ENCODE results near the gene LTBP1. TPM values are rescaled to one million over a fixed set of nuclear protein-coding genes. Genes with fewer than 3 reads are reported as not detected.
"Not testable (repeated sequence)": the region's sequence is repeated elsewhere in the genome, so short reads cannot be mapped to it uniquely, and the experiment has no call there.

Gene LTBP1
- total RNA-seq, 1 experiment from 2014 or later, result 119 TPM

DNA sequence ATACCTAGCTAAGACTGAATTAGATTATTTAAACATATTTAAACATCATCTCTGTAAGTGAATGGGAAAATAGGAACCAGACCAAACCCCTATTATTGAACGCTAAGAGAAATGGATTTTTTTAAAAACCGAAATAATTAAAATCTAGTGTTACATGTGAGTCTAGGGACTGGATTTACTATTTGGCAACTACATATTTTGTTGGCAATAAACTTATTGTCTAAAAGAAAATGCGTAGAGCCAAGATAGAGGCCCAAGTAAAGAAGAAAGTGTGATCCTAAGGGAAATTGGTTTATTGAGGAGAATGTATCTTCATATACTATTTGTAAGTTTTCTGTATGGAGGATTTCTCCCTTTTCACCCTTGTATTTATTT lies 105.6 kb downstream of the LTBP1 start:
- H3K4me1 Mint-ChIP-seq (ENCODE audit: insufficient read depth, unreplicated experiment), result no peaks in the 10 kb centered on the region
- no peaks in the 10 kb centered on the region for H3K36me3 Mint-ChIP-seq (ENCODE audit: insufficient read depth, unreplicated experiment)
- POLR2A ChIA-PET, result interaction anchor here (1.1 kb wide), 1 partner anchor 10 kb away, joined by 3 read pairs; no protein-coding TSS in a partner anchor
- no peaks in the 10 kb centered on the region for H3K9me3 Mint-ChIP-seq (ENCODE audit: unreplicated experiment)
- no peak overlapping the region for H3K27ac Mint-ChIP-seq (ENCODE audit: low read depth, unreplicated experiment)
- intact Hi-C loops (cut with micrococcal nuclease), result no loop called here
- no peaks in the 10 kb centered on the region for H3K27me3 Mint-ChIP-seq (ENCODE audit: insufficient read depth, unreplicated experiment)
- no TSS peak for BruUV-seq (replicated peaks)
- DNase-seq (ENCODE audit: unreplicated experiment), result no peak
- CTCF ChIA-PET, result interaction anchor here (0.7 to 1.3 kb wide), 3 partner anchors 13 to 320 kb away, joined by 3 to 4 read pairs (median 3); no protein-coding TSS in a partner anchor
- no peak overlapping the region for H3K4me3 Mint-ChIP-seq (ENCODE audit: unreplicated experiment)
- TF ChIP-seq, protein P1, sequence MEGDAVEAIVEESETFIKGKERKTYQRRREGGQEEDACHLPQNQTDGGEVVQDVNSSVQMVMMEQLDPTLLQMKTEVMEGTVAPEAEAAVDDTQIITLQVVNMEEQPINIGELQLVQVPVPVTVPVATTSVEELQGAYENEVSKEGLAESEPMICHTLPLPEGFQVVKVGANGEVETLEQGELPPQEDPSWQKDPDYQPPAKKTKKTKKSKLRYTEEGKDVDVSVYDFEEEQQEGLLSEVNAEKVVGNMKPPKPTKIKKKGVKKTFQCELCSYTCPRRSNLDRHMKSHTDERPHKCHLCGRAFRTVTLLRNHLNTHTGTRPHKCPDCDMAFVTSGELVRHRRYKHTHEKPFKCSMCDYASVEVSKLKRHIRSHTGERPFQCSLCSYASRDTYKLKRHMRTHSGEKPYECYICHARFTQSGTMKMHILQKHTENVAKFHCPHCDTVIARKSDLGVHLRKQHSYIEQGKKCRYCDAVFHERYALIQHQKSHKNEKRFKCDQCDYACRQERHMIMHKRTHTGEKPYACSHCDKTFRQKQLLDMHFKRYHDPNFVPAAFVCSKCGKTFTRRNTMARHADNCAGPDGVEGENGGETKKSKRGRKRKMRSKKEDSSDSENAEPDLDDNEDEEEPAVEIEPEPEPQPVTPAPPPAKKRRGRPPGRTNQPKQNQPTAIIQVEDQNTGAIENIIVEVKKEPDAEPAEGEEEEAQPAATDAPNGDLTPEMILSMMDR (IDR thresholded peaks at IDR 0.05; ENCODE audit: unreplicated experiment), result no peak

DNA sequence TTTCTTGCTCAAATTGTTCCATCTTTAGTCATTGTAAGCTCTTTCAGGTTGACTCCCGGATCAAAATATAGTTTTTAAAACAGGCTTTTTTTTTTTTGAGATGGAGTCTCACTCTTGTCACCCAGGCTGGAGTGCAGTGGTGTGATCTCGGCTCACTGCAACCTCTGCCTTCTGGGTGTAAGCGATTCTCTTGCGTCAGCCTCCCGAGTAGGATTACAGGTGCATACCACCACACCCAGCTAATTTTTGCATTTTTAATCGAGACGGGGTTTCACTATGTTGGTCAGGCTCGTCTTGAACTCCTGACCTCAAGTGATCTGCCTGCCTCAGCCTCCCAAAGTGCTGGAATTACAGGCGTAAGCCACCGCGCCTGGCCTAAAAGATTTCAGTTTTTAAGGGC lies 106.0 kb downstream of the LTBP1 start:
- POLR2A ChIA-PET; H3K9me3 Mint-ChIP-seq (ENCODE audit: unreplicated experiment); H3K4me3 Mint-ChIP-seq (ENCODE audit: unreplicated experiment); intact Hi-C loops (cut with micrococcal nuclease); BruUV-seq (replicated peaks); H3K4me1 Mint-ChIP-seq (ENCODE audit: insufficient read depth, unreplicated experiment); DNase-seq (ENCODE audit: unreplicated experiment); H3K27ac Mint-ChIP-seq (ENCODE audit: low read depth, unreplicated experiment); H3K27me3 Mint-ChIP-seq (ENCODE audit: insufficient read depth, unreplicated experiment); H3K36me3 Mint-ChIP-seq (ENCODE audit: insufficient read depth, unreplicated experiment): not testable (repeated sequence)
- CTCF ChIA-PET, result interaction anchor here (0.7 to 1.3 kb wide), 5 partner anchors 13 to 966 kb away, joined by 3 to 4 read pairs (median 4); no protein-coding TSS in a partner anchor

DNA sequence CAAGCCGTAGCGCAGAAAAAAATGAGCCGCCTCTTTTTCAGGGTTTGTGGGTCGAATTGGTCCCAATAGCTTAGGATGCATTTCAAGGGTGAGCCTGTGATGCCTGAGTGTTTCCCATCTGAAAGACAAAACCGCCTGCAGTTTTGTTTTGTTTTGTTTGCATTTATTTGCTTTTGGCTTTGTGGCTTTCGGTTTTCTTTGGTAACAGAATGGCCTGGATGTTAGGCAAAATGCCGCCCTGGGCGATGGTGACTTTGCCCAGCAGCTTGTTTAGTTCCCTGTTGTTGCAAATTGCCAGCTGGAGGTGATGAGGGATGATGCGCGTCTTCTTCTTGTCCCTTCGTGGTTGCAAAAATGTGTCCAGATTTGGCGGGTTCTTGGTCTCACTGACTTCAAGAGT lies 109.4 kb downstream of the LTBP1 start:
- intact Hi-C loops (cut with micrococcal nuclease), result no loop called here
- H3K4me1 Mint-ChIP-seq (ENCODE audit: insufficient read depth, unreplicated experiment), result no peaks in the 10 kb centered on the region
- no peaks in the 10 kb centered on the region for H3K9me3 Mint-ChIP-seq (ENCODE audit: unreplicated experiment)
- no peak overlapping the region for H3K4me3 Mint-ChIP-seq (ENCODE audit: unreplicated experiment)
- POLR2A ChIA-PET, result no interaction called here
- no peak overlapping the region for H3K27ac Mint-ChIP-seq (ENCODE audit: low read depth, unreplicated experiment)
- TF ChIP-seq, protein P1 (IDR thresholded peaks at IDR 0.05; ENCODE audit: unreplicated experiment), result no peak
- H3K27me3 Mint-ChIP-seq (ENCODE audit: insufficient read depth, unreplicated experiment), result no peaks in the 10 kb centered on the region
- H3K36me3 Mint-ChIP-seq (ENCODE audit: insufficient read depth, unreplicated experiment), result no peaks in the 10 kb centered on the region
- CTCF ChIA-PET, result interaction anchor here (0.8 kb wide), 1 partner anchor 16 kb away, joined by 3 read pairs; no protein-coding TSS in a partner anchor
- BruUV-seq (replicated peaks), result no TSS peak
- DNase-seq (ENCODE audit: unreplicated experiment), result no peak

DNA sequence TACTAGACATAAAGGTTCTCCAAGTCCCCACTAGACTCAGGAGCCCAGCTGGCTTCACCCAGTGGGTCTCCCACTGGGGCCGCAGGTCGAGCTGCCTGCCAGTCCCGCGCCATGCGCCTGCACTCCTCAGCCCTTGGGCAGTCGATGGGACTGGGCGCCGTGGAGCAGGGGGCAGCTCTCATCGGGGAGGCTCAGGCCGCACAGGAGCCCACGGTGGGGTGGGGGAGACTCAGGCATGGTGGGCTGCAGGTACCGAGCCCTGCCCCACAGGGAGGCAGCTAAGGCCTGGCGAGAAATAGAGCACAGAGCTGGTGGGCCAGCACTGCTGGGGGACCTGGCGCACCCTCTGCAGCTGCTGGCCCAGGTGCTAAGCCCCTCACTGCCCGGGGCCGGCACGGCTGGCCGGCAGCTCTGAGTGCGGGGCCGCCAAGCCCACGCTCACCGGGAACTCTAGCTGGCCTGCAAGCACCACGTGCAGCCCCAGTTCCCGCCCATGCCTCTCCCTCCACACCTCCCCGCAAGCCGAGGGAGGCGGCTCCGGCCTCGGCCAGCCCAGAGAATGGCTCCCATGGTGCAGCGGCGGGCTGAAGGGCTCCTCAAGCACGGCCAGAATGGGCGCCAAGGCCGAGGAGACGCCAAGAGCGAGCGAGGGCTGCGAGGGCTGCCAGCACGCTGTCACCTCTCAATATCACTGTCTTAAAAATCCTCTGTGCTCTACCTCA lies 110.7 kb downstream of the LTBP1 start:
- POLR2A ChIA-PET; H3K4me1 Mint-ChIP-seq (ENCODE audit: insufficient read depth, unreplicated experiment); BruUV-seq (replicated peaks); H3K9me3 Mint-ChIP-seq (ENCODE audit: unreplicated experiment); H3K36me3 Mint-ChIP-seq (ENCODE audit: insufficient read depth, unreplicated experiment); DNase-seq (ENCODE audit: unreplicated experiment); H3K27ac Mint-ChIP-seq (ENCODE audit: low read depth, unreplicated experiment); H3K27me3 Mint-ChIP-seq (ENCODE audit: insufficient read depth, unreplicated experiment); intact Hi-C loops (cut with micrococcal nuclease); H3K4me3 Mint-ChIP-seq (ENCODE audit: unreplicated experiment): not testable (repeated sequence)
- CTCF ChIA-PET, result interaction anchor here (1.0 kb wide), 1 partner anchor 23 kb away, joined by 4 read pairs; no protein-coding TSS in a partner anchor

DNA sequence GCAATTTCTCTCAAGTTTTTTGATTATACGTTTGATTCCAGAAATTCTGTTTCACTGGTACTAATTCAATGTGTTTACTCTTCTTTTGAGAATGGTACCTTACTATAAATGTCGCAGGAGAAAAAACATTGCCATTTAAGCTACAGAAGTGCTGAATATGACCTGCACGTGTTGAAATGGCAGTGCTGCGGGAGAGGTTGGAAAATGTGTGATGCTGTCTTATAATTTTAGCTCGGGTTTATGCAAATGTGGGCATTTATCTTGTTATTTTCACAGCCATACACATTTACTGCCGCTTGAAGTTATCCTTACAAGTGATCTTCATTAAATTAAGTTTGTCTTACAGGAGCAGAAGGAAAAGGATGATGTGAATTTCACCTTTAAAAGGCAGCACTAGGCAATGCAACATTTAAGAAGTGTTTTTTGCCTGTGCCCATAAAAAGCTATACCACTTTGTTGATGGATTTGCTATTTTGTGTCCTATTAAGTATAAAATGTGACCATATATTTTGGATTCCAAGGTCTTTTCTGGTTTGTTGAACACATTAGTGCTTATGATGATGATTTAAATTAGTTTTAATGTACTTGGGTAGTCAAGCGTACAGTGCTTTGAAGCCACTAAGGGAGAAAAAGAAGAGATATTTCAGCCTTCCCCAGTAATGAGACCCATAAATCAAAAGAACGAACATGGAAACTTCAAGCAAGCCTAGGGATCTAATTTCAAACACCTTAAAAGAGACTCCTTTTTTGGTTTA lies 112.1 kb downstream of the LTBP1 start:
- intact Hi-C loops (cut with micrococcal nuclease), result no loop called here
- Mint-ChIP-seq H3K4me3 (ENCODE audit: unreplicated experiment) (no peak overlapping the region), H3K4me1 (ENCODE audit: insufficient read depth, unreplicated experiment) (no peaks in the 10 kb centered on the region), H3K27me3 (ENCODE audit: insufficient read depth, unreplicated experiment) (no peaks in the 10 kb centered on the region), H3K36me3 (ENCODE audit: insufficient read depth, unreplicated experiment) (no peaks in the 10 kb centered on the region), H3K9me3 (ENCODE audit: unreplicated experiment) (no peaks in the 10 kb centered on the region), H3K27ac (ENCODE audit: low read depth, unreplicated experiment) (no peak overlapping the region)
- ChIA-PET POLR2A (interaction anchor here (0.7 to 1.0 kb wide), 3 partner anchors 10 to 84 kb away, joined by 3 read pairs; no protein-coding TSS in a partner anchor), CTCF (interaction anchor here (0.6 kb wide), 1 partner anchor 375 kb away, joined by 5 read pairs; no protein-coding TSS in a partner anchor)
- TF ChIP-seq, protein P1 (IDR thresholded peaks at IDR 0.05; ENCODE audit: unreplicated experiment), result no peak
- no TSS peak for BruUV-seq (replicated peaks)
- no peak for DNase-seq (ENCODE audit: unreplicated experiment)

Data from MCF 10A (cell line).